PC-9 (cell line): ENCODE results near the gene IMMT. TPM values are rescaled to one million over a fixed set of nuclear protein-coding genes. Genes with fewer than 3 reads are reported as not detected.

Experiments
- BruUV-seq: library from RNA; stranded (reverse); fragments of 400-500 nt; replicated peaks from 2 replicates; lab custom pipeline; 2021; lab: Mats Ljungman, UMichigan
- CTCF ChIA-PET: fragments of 300-600 bp; sonication (Branson Sonifier 250); formaldehyde crosslinking; loops from one replicate; lab custom pipeline; 2022; ENCODE audit warnings: antibody characterized with exemption; lab: Charles Lee
- POLR2A ChIA-PET: fragments of 300-600 bp; sonication (Branson Sonifier 250); formaldehyde crosslinking; loops from one replicate; lab custom pipeline; 2022; ENCODE audit warnings: antibody characterized with exemption; ENCODE audit not compliant: unreplicated experiment; lab: Charles Lee
- DNase-seq, 2 experiments: peaks; one replicate each; pipeline versions ENCODE4 v3.0.0 to v3.0.0-alpha.2; 2015 to 2022; ENCODE audit warnings: mixed read lengths in 1 of 2
- H2AFZ ChIP-seq: fragments of 200-600 bp; sonication (generic); 2 replicates; pipeline ENCODE4 v1.8.1; 2017; ENCODE audit warnings: antibody characterized with exemption
- H3F3A ChIP-seq: fragments of 200-600 bp; sonication (generic); 2 replicates; pipeline ENCODE4 v1.8.1; 2017; ENCODE audit warnings: antibody characterized with exemption, mild to moderate bottlenecking, low read depth; ENCODE audit not compliant: insufficient read depth
- H3K27ac ChIP-seq: fragments of 200-600 bp; sonication (generic); 2 replicates; pipeline ENCODE4 v1.6.1; 2016; ENCODE audit warnings: mixed run types
- H3K27me3 ChIP-seq: fragments of 200-600 bp; sonication (generic); 2 replicates; pipeline ENCODE4 v1.6.1; 2016; ENCODE audit warnings: low read depth, mixed run types; ENCODE audit not compliant: insufficient read depth
- H3K36me3 ChIP-seq: fragments of 200-600 bp; sonication (generic); 2 replicates; pipeline ENCODE4 v1.6.1; 2016; ENCODE audit warnings: low read depth, mixed run types
- H3K4me1 ChIP-seq: fragments of 200-600 bp; sonication (generic); replicated peaks from 2 replicates; pipeline ENCODE4 v1.6.1; 2016; ENCODE audit warnings: mixed run types; ENCODE audit not compliant: insufficient read depth
- H3K4me2 ChIP-seq: fragments of 200-600 bp; sonication (generic); 2 replicates; pipeline ENCODE4 v1.6.1; 2017; ENCODE audit warnings: mixed run types
- H3K4me3 ChIP-seq: fragments of 200-600 bp; sonication (generic); 2 replicates; pipeline ENCODE4 v1.6.1; 2016; ENCODE audit warnings: mixed run types
- H3K79me2 ChIP-seq: fragments of 200-600 bp; sonication (generic); 2 replicates; pipeline ENCODE4 v1.6.1; 2017; ENCODE audit warnings: low read depth, mixed run types
- H3K9me2 ChIP-seq: fragments of 200-600 bp; sonication (generic); 2 replicates; pipeline ENCODE4 v1.8.1; 2017; ENCODE audit warnings: mild to moderate bottlenecking; ENCODE audit not compliant: insufficient read depth
- H3K9me3 ChIP-seq: fragments of 200-600 bp; sonication (generic); 2 replicates; pipeline ENCODE4 v1.8.1; 2016; ENCODE audit warnings: low read depth; ENCODE audit not compliant: insufficient read depth
- H4K20me1 ChIP-seq: fragments of 200-600 bp; sonication (generic); 2 replicates; pipeline ENCODE4 v1.8.1; 2017; ENCODE audit not compliant: insufficient read depth
- CTCF ChIP-seq: fragments of 200-600 bp; sonication (generic); conservative IDR thresholded peaks from 2 replicates; pipeline ENCODE4 v1.6.1; 2017; ENCODE audit warnings: mixed run types, antibody characterized with exemption, mild to moderate bottlenecking, moderate library complexity
- EZH2 ChIP-seq: fragments of 200-600 bp; sonication (generic); IDR thresholded peaks from 2 replicates; pipeline ENCODE4 v1.8.0; 2017; ENCODE audit warnings: antibody characterized with exemption, low read depth
- intact Hi-C: fragments of 100-400 bp; cut with micrococcal nuclease; formaldehyde crosslinking; loops from one replicate; pipeline ENCODE4 v1.10.0; 2022; ENCODE audit not compliant: unreplicated experiment
- total RNA-seq: library from RNA; stranded (reverse); gene quantifications from 2 replicates; pipeline ENCODE4 v1.2.3, GENCODE V29; 2021

The IMMT gene
- total RNA-seq, 1 experiment from 2014 or later = 114 TPM

GRCh38 chr2:86140969-86141392 lies 54.3 kb downstream of the IMMT start:
- Histone ChIP-seq H3K9me3 (no peaks in the 10 kb centered on the region), H3K27me3 (no peaks in the 10 kb centered on the region), H3K4me2 (no peak overlapping the region), H3K4me1 (no peaks in the 10 kb centered on the region), H3K27ac (no peak overlapping the region), H3F3A (peaks cover 44% of the 10 kb centered on the region), H3K36me3 (peaks cover 35% of the 10 kb centered on the region), H3K4me3 (no peak overlapping the region), H3K9me2 (no peaks in the 10 kb centered on the region), H4K20me1 (no peaks in the 10 kb centered on the region), H3K79me2 (no peaks in the 10 kb centered on the region), H2AFZ (no peak overlapping the region)
- ChIA-PET CTCF (interaction anchor here (0.6 kb wide), 1 partner anchor 26 kb away, joined by 8 read pairs; no protein-coding TSS in a partner anchor), POLR2A (no interaction called here)
- no TSS peak for BruUV-seq
- intact Hi-C loops = no loop called here
- DNase-seq = no peak
- no peak for TF ChIP-seq EZH2
- TF ChIP-seq CTCF = no peak

DNA sequence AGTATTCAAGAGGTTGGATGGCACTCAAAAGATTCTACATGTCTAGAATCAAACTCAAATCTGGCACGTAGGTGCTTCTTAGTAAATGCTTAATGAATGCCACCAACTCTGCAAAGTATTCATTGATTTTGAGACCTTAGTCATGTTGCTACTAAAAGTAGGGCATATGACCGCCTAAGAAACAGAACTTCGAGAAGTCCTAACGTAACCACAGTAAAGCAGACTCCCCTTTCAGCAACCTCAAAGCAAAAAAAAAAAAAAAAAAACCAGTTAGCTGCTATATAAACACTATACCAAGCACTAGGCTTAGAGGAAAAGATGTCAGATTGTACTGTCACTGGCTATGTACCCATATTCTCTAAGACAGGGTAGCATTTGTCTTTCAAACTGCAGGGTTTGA lies 55.3 kb downstream of the IMMT start:
- no peak overlapping the region for H3K4me3 ChIP-seq
- POLR2A ChIA-PET = no interaction called here
- BruUV-seq = no TSS peak
- H3K27ac ChIP-seq = no peak overlapping the region
- intact Hi-C loops = no loop called here
- no peak for DNase-seq
- no peaks in the 10 kb centered on the region for H3K79me2 ChIP-seq
- no peaks in the 10 kb centered on the region for H3K27me3 ChIP-seq
- H3K9me2 ChIP-seq = no peaks in the 10 kb centered on the region
- no peak overlapping the region for H2AFZ ChIP-seq
- H3F3A ChIP-seq = peaks cover 40% of the 10 kb centered on the region
- peaks cover 36% of the 10 kb centered on the region for H3K36me3 ChIP-seq
- no peak overlapping the region for H3K4me2 ChIP-seq
- no peaks in the 10 kb centered on the region for H3K4me1 ChIP-seq
- no peak for TF ChIP-seq CTCF
- TF ChIP-seq EZH2 = no peak
- CTCF ChIA-PET = no interaction called here
- H3K9me3 ChIP-seq = no peaks in the 10 kb centered on the region
- no peaks in the 10 kb centered on the region for H4K20me1 ChIP-seq

- H3F3A ChIP-seq = peaks cover 38% of the 10 kb centered on the region
- POLR2A ChIA-PET = no interaction called here
- no peaks in the 10 kb centered on the region for H4K20me1 ChIP-seq
- H3K9me2 ChIP-seq = no peaks in the 10 kb centered on the region
- H2AFZ ChIP-seq = no peak overlapping the region
- H3K36me3 ChIP-seq = peaks cover 41% of the 10 kb centered on the region
- H3K9me3 ChIP-seq = no peaks in the 10 kb centered on the region
- H3K79me2 ChIP-seq = no peaks in the 10 kb centered on the region
- H3K4me3 ChIP-seq = no peak overlapping the region
- H3K27ac ChIP-seq = no peak overlapping the region
- CTCF ChIA-PET = no interaction called here
- no peaks in the 10 kb centered on the region for H3K27me3 ChIP-seq
- no TSS peak for BruUV-seq
- no peak overlapping the region for H3K4me2 ChIP-seq
- no peaks in the 10 kb centered on the region for H3K4me1 ChIP-seq
- no peak for DNase-seq
- TF ChIP-seq CTCF = no peak
- TF ChIP-seq EZH2 = no peak
- intact Hi-C loops = no loop called here
Observed at GRCh38 chr2:86138736-86139625, 56.3 kb downstream of the IMMT start.
